Esophagus squamous epithelium (tissue), 5 donors: ENCODE measurements around the gene ZNF416. TPM values are rescaled to one million over a fixed set of nuclear protein-coding genes. Genes with fewer than 3 reads are reported as not detected.
A peak's percentile ranks its signal among the peaks of the same experiment; 100 is the strongest.

Source experiments
- DNase-seq: peaks from one replicate; lab custom pipeline; 2025; lab: John Stamatoyannopoulos, UW
- H3K27ac ChIP-seq, 4 donors: fragments of 200-600 bp; sonication (generic); one replicate each; pipeline ENCODE4 v1.5.1; 2016 to 2019; ENCODE audit warnings: mild to moderate bottlenecking in 1 of 4
- H3K27me3 ChIP-seq, 4 donors: fragments of 200-600 bp; sonication (generic); 1 replicate in 3 of 4; 2 replicates in 1 of 4; pipeline versions ENCODE4 v1.5.1 to v1.6.0; 2017 to 2021; ENCODE audit warnings: antibody characterized with exemption in 1 of 4
- H3K36me3 ChIP-seq, 3 donors: fragments of 200-600 bp; sonication (generic); one replicate each; pipeline ENCODE4 v1.5.1; 2016 to 2019
- H3K4me1 ChIP-seq, 3 donors: fragments of 200-600 bp; sonication (generic); one replicate each; pipeline ENCODE4 v1.5.1; 2017 to 2019
- H3K4me3 ChIP-seq, 4 donors: fragments of 200-600 bp; sonication (generic); 1 replicate in 3 of 4; 2 replicates in 1 of 4; pipeline ENCODE4 v1.5.1; 2016 to 2019; ENCODE audit warnings: mild to moderate bottlenecking in 2 of 4, moderate library complexity in 1 of 4
- H3K9me3 ChIP-seq, 3 donors: fragments of 200-600 bp; sonication (generic); one replicate each; pipeline ENCODE4 v1.5.1; 2016 to 2019
- CTCF ChIP-seq, 6 experiments: fragments of 450-650 bp in 4 of 6; fragments of 200-600 bp in 2 of 6; sonication (generic) in 2 of 6; IDR thresholded peaks; one replicate each; pipeline ENCODE4 v1.5.1; 2016 to 2019; ENCODE audit warnings: antibody characterized with exemption in 6 of 6, mild to moderate bottlenecking in 4 of 6, moderate library complexity in 4 of 6
- POLR2A ChIP-seq, 4 donors: fragments of 450-650 bp; IDR thresholded peaks; one replicate each; pipeline ENCODE4 v1.6.1; 2017; ENCODE audit warnings: antibody characterized with exemption in 4 of 4, mild to moderate bottlenecking in 4 of 4, moderate library complexity in 3 of 4
- WGBS, 2 donors: methylation state at CpG; one replicate each; pipeline ENCODE4 v1.1.5; 2018; 5-methylcytosine and 5-hydroxymethylcytosine counted together
- intact Hi-C: fragments of 100-400 bp; cut with DNase I; formaldehyde crosslinking; loops from one replicate; pipeline ENCODE4 v1.15.0; 2022
- total RNA-seq, 4 donors: library from RNA; depleted of rRNA; stranded (reverse); fragments of >200 nt; gene quantifications; one replicate each; pipeline ENCODE4 v1.1.0, GENCODE V29; 2016
- donor health status: DM: yes; HTN: yes; CAD: no.

Gene ZNF416
- total RNA-seq, 4 donors from 2014 or later, result 1.6 to 6.5 (median 3.9) TPM

- no peaks in the 10 kb centered on the region for H3K27me3 ChIP-seq
- peak; percentile 48 for DNase-seq
- WGBS, 2 donors, result 1 to 4% methylated on average over 7 to 47 of the region's 56 CpGs
- H3K4me3 ChIP-seq, result peak within 1 kb of the TSS; percentile 51 to 99 (median 90)
- H3K36me3 ChIP-seq, result peaks cover 12 to 28% (median 16%) of the 10 kb centered on the region in 3 donors
- intact Hi-C loops, result no loop called here
- TF ChIP-seq POLR2A (IDR thresholded peaks at IDR 0.05) (peak in 2 of 4 donors; percentile 37 to 56), CTCF (IDR thresholded peaks at IDR 0.05) (peak in 1 of 6 experiments; percentile 10)
- peaks cover 0 to 54% (median 45%) of the 10 kb centered on the region in 3 donors for H3K9me3 ChIP-seq
- H3K4me1 ChIP-seq, result peaks cover 5 to 23% (median 13%) of the 10 kb centered on the region in 3 donors
- peak within 1 kb of the TSS; percentile 50 to 82 (median 76) for H3K27ac ChIP-seq
Observed at GRCh38 chr19:57559404-57560025, 19.2 kb downstream of the ZNF416 start, which contains the start of gene ZNF550. Gene ZNF550 (minus strand): TSS chr19:57559863. CDS start chr19:57559682, 181 bp downstream.

- intact Hi-C loops, result no loop called here
- Histone ChIP-seq H3K4me3 (peak overlapping the region; percentile 51 to 99 (median 90)), H3K4me1 (peaks cover 5 to 23% (median 13%) of the 10 kb centered on the region in 3 donors), H3K36me3 (peaks cover 12 to 33% (median 16%) of the 10 kb centered on the region in 3 donors), H3K27ac (peak overlapping the region; percentile 50 to 82 (median 76)), H3K27me3 (no peaks in the 10 kb centered on the region), H3K9me3 (peaks cover 0 to 54% (median 45%) of the 10 kb centered on the region in 3 donors)
- no peak for DNase-seq
- no peak for TF ChIP-seq CTCF (IDR thresholded peaks at IDR 0.05)
- no peak for TF ChIP-seq POLR2A (IDR thresholded peaks at IDR 0.05)
- WGBS, 2 donors, result 0% methylated on average over 4 to 19 of the region's 22 CpGs
Observed at GRCh38 chr19:57559008-57559403, 19.7 kb downstream of the ZNF416 start.

- intact Hi-C loops, result no loop called here
- H3K9me3 ChIP-seq, result peaks cover 0 to 54% (median 46%) of the 10 kb centered on the region in 3 donors
- peak overlapping the region; percentile 51 to 99 (median 90) for H3K4me3 ChIP-seq
- H3K4me1 ChIP-seq, result peaks cover 5 to 23% (median 13%) of the 10 kb centered on the region in 3 donors
- DNase-seq, result no peak
- WGBS, 2 donors, result 34 to 39% methylated on average over 6 of the region's 6 CpGs
- TF ChIP-seq CTCF (IDR thresholded peaks at IDR 0.05) (no peak), POLR2A (IDR thresholded peaks at IDR 0.05) (no peak)
- H3K27ac ChIP-seq, result no peak overlapping the region
- no peaks in the 10 kb centered on the region for H3K27me3 ChIP-seq
- H3K36me3 ChIP-seq, result peaks cover 12 to 38% (median 18%) of the 10 kb centered on the region in 3 donors
Observed at GRCh38 chr19:57558525-57558924, 20.2 kb downstream of the ZNF416 start.

- no peak for TF ChIP-seq CTCF (IDR thresholded peaks at IDR 0.05)
- TF ChIP-seq POLR2A (IDR thresholded peaks at IDR 0.05), result no peak
- WGBS, 2 donors, result 76 to 88% methylated on average over 4 of the region's 5 CpGs
- no peak for DNase-seq
- H3K27me3 ChIP-seq, result no peaks in the 10 kb centered on the region
- no peak overlapping the region for H3K27ac ChIP-seq
- peaks cover 0 to 54% (median 49%) of the 10 kb centered on the region in 3 donors for H3K9me3 ChIP-seq
- no peak overlapping the region for H3K4me3 ChIP-seq
- intact Hi-C loops, result no loop called here
- peaks cover 5 to 23% (median 13%) of the 10 kb centered on the region in 3 donors for H3K4me1 ChIP-seq
- peaks cover 17 to 46% (median 21%) of the 10 kb centered on the region in 3 donors for H3K36me3 ChIP-seq
Observed at GRCh38 chr19:57557659-57558058, 21.1 kb downstream of the ZNF416 start.

- H3K4me3 ChIP-seq, result no peak overlapping the region
- H3K27me3 ChIP-seq, result no peaks in the 10 kb centered on the region
- H3K4me1 ChIP-seq, result no peaks in the 10 kb centered on the region
- H3K27ac ChIP-seq, result no peak overlapping the region
- H3K36me3 ChIP-seq, result peaks cover 37 to 98% (median 52%) of the 10 kb centered on the region in 3 donors
- no peak for TF ChIP-seq CTCF (IDR thresholded peaks at IDR 0.05)
- intact Hi-C loops, result no loop called here
- WGBS, 2 donors, result 100% methylated on average over 2 of the region's 2 CpGs
- DNase-seq, result no peak
- peaks cover 10 to 89% (median 80%) of the 10 kb centered on the region in 3 donors for H3K9me3 ChIP-seq
Observed at GRCh38 chr19:57552432-57552831, 26.3 kb downstream of the ZNF416 start.
